ENCODE measurements around the gene USP37. TPM values are rescaled to one million over a fixed set of nuclear protein-coding genes. Genes with fewer than 3 reads are reported as not detected.

The USP37 gene
- total RNA-seq, 2 donors from 2014 or later = 18.7 to 27.7 TPM

DNA sequence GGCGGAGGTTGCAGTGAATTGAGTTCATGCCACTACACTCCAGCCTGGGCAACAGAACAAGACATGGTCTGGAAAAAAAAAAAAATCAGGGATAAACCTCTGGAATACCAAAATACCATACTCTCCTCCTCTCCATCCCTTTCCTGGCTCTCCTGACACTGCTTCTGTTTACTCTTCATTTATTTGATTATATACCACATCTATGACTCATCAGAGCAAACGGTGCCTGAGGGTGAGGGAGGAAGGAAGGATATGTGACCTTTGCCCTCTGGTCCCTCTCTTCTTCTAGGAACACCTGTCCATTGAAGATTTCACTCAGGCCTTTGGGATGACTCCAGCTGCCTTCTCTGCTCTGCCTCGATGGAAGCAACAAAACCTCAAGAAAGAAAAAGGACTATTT, 119.2 kb downstream of the USP37 start:
- ATAC-seq (no peak), DNase-seq (no peak)
- Mint-ChIP-seq H3K27me3 (no peaks in the 10 kb centered on the region), H3K27ac (no peak overlapping the region), H3K4me1 (peaks cover 2% of the 10 kb centered on the region), H3K36me3 (ENCODE audit: low read depth) (peaks cover 4% of the 10 kb centered on the region), H3K4me3 (no peak overlapping the region)
- no peaks in the 10 kb centered on the region for H3K9me3 ChIP-seq (ENCODE audit: control insufficient read depth, low read length, poor library complexity, severe bottlenecking)

DNA sequence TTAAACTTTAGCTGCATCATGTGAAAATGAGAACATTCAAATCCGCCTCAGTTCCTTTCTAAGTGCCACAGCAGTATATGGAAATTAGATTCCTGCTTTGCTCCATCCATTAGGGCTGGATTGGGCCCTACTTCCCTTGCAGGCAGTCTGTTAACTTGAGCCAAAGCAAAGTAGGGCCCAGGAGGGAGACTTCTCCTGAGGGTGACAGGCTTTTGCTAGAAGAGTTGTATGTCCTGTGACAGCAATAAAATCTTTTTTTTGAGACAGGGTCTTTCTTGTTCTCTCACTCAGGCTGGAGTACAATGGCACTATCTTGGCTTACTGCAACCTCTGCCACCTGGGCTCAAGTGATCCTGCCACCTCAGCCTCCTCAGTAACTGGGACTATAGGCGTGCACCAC, 121.1 kb downstream of the USP37 start:
- H3K9me3 ChIP-seq (ENCODE audit: control insufficient read depth, low read length, poor library complexity, severe bottlenecking) = no peaks in the 10 kb centered on the region
- Mint-ChIP-seq H3K4me3 (no peak overlapping the region), H3K27ac (no peak overlapping the region), H3K4me1 (peaks cover 3% of the 10 kb centered on the region), H3K27me3 (no peaks in the 10 kb centered on the region), H3K36me3 (ENCODE audit: low read depth) (peaks cover 4% of the 10 kb centered on the region)
- DNase-seq = no peak
- no peak for ATAC-seq

DNA sequence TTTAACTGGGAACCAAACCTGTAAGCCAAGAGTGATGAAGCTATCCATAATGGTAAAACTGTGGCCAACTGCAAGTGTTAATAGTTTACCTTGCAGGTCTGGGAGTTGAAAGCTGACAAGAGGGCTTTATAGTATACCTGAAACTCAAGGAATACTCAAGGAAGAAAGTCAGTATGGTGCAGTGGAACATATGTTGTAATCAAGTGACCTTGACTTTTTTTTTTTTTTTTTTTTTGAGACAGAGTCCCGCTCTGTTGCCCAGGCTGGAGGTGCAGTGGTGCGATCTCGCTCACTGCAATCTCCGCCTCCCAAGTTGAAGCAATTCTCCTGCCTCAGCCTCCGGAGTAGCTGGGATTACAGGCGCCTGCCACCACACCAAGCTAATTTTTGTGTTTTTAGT, 121.6 kb downstream of the USP37 start:
- H3K4me1 Mint-ChIP-seq = peaks cover 6% of the 10 kb centered on the region
- H3K27ac Mint-ChIP-seq = no peak overlapping the region
- peaks cover 4% of the 10 kb centered on the region for H3K36me3 Mint-ChIP-seq (ENCODE audit: low read depth)
- H3K27me3 Mint-ChIP-seq = no peaks in the 10 kb centered on the region
- no peak overlapping the region for H3K4me3 Mint-ChIP-seq
- DNase-seq (no peak), ATAC-seq (no peak)
- H3K9me3 ChIP-seq (ENCODE audit: control insufficient read depth, low read length, poor library complexity, severe bottlenecking) = no peaks in the 10 kb centered on the region

DNA sequence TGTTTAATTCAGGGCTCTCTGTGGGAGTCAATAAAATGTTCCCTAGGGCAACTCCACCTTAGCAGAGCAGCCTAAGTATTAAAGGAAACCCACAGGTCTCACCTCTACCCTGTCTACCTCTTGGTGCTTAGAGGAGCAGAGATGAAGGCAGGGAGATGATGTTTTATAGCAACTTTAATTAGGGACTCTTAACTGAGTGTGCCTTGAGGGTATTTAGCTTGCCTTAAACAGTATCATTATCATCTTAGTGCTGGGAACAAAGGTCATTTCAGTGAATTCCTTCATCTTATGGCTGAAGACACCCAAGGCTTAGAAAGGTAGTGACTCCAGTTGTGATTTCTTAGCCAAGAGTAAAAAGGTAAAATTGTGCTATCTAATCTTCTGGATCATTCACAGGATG, 122.5 kb downstream of the USP37 start:
- H3K9me3 ChIP-seq (ENCODE audit: control insufficient read depth, low read length, poor library complexity, severe bottlenecking) = no peaks in the 10 kb centered on the region
- no peaks in the 10 kb centered on the region for H3K27me3 Mint-ChIP-seq
- no peak for DNase-seq
- H3K4me3 Mint-ChIP-seq = no peak overlapping the region
- no peak for ATAC-seq
- peaks cover 4% of the 10 kb centered on the region for H3K36me3 Mint-ChIP-seq (ENCODE audit: low read depth)
- no peak overlapping the region for H3K27ac Mint-ChIP-seq
- peaks cover 6% of the 10 kb centered on the region for H3K4me1 Mint-ChIP-seq

DNA sequence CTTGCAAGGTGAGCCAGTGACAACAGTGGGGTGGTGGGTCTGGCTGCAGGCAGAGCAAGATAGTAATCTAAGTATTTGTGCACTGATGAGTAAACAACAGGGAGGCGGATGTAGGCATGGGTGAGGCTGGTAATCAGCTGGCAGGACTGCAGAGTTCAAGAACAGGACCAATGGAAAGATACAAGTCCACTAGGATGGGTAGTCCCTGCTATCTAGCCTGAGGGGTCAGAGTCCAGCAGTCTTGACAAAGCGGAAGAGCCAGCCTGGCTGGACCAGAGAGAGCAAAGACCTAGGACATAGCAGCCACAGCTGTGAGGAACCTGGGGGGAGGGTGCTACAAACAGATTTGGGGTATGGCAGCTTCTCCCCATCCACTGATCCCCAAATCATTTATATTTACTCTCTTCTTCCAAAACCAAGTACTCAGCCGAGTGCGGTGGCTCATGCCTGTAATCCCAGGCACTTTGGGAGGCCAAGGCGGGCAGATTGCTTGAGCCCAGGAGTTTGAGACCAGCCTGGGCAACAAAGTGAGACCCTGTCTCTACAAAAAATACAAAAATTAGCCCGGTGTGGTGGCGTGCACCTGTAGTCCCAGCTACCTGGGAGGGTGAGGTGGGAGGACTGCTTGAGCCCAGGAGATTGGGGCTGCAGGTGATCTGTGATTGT, 123.3 kb downstream of the USP37 start:
- no peak overlapping the region for H3K27ac Mint-ChIP-seq
- no peaks in the 10 kb centered on the region for H3K27me3 Mint-ChIP-seq
- peaks cover 4% of the 10 kb centered on the region for H3K36me3 Mint-ChIP-seq (ENCODE audit: low read depth)
- peaks cover 7% of the 10 kb centered on the region for H3K4me1 Mint-ChIP-seq
- H3K9me3 ChIP-seq (ENCODE audit: control insufficient read depth, low read length, poor library complexity, severe bottlenecking) = no peaks in the 10 kb centered on the region
- no peak overlapping the region for H3K4me3 Mint-ChIP-seq
- ATAC-seq (no peak), DNase-seq (no peak)

DNA sequence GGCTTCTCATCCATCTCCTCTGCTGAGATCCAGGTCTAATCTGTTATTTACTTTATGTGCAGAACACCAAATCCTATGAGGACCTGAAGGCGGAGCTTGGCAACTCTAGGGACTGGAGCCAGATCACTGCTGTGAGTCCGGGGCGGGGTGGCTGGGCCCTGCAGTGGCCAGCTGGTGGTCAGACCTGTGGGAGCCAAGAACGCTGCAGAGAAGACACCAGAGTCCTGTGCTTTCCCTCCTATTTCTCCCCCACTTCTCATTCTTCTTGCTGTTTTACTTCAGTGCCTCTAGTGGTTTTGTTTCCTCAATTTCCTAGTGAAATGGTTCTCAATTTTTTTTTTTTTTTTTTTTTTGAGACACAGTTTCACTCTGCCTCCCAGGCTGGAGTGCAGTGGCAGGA, 129.6 kb downstream of the USP37 start:
- no peaks in the 10 kb centered on the region for H3K9me3 ChIP-seq (ENCODE audit: control insufficient read depth, low read length, poor library complexity, severe bottlenecking)
- H3K4me3 Mint-ChIP-seq = no peak overlapping the region
- peaks cover 2% of the 10 kb centered on the region for H3K36me3 Mint-ChIP-seq (ENCODE audit: low read depth)
- no peak overlapping the region for H3K27ac Mint-ChIP-seq
- DNase-seq (no peak), ATAC-seq (no peak)
- no peaks in the 10 kb centered on the region for H3K27me3 Mint-ChIP-seq
- peaks cover 11% of the 10 kb centered on the region for H3K4me1 Mint-ChIP-seq

DNA sequence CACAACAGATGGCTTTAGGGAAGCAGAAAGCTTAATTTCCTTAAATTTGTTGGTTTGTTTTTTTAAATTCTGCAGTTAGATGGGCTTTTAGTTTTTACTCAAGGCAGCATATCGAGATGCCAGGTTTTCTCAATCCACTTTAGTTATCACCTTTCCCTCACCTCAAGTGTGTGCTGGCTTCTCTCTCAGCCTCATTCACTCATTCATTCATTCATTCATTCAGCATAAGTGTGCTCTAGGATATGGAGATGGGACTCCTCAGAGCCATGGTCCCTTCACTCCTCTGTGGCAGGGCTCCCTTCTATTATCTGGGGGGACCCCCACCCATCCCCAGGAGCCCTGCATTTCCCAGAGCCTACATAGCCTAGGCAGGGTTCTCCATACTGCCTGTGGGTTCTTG, 130.2 kb downstream of the USP37 start:
- ATAC-seq (no peak), DNase-seq (no peak)
- H3K4me3 Mint-ChIP-seq = no peak overlapping the region
- H3K27me3 Mint-ChIP-seq = no peaks in the 10 kb centered on the region
- H3K4me1 Mint-ChIP-seq = peaks cover 11% of the 10 kb centered on the region
- no peaks in the 10 kb centered on the region for H3K9me3 ChIP-seq (ENCODE audit: control insufficient read depth, low read length, poor library complexity, severe bottlenecking)
- peaks cover 2% of the 10 kb centered on the region for H3K36me3 Mint-ChIP-seq (ENCODE audit: low read depth)
- H3K27ac Mint-ChIP-seq = no peak overlapping the region

DNA sequence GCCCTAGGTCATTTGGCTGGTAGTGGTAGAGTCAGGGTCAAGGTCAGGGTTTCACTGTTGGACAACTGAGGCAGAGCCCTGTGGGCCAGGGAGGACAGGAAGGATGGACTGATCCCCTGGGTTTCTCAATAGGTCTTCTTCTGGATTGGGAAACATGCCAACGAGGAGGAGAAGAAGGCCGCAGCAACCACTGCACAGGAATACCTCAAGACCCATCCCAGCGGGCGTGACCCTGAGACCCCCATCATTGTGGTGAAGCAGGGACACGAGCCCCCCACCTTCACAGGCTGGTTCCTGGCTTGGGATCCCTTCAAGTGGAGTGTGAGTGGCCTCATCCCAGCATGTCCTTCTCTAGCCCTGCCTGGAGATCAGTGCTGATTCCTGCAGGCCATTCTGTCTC, 131.2 kb downstream of the USP37 start:
- H3K4me1 Mint-ChIP-seq = peaks cover 12% of the 10 kb centered on the region
- DNase-seq = no peak
- no peaks in the 10 kb centered on the region for H3K27me3 Mint-ChIP-seq
- H3K27ac Mint-ChIP-seq = peak overlapping the region; percentile 77
- H3K9me3 ChIP-seq (ENCODE audit: control insufficient read depth, low read length, poor library complexity, severe bottlenecking) = no peaks in the 10 kb centered on the region
- peaks cover 2% of the 10 kb centered on the region for H3K36me3 Mint-ChIP-seq (ENCODE audit: low read depth)
- H3K4me3 Mint-ChIP-seq = no peak overlapping the region
- no peak for ATAC-seq

DNA sequence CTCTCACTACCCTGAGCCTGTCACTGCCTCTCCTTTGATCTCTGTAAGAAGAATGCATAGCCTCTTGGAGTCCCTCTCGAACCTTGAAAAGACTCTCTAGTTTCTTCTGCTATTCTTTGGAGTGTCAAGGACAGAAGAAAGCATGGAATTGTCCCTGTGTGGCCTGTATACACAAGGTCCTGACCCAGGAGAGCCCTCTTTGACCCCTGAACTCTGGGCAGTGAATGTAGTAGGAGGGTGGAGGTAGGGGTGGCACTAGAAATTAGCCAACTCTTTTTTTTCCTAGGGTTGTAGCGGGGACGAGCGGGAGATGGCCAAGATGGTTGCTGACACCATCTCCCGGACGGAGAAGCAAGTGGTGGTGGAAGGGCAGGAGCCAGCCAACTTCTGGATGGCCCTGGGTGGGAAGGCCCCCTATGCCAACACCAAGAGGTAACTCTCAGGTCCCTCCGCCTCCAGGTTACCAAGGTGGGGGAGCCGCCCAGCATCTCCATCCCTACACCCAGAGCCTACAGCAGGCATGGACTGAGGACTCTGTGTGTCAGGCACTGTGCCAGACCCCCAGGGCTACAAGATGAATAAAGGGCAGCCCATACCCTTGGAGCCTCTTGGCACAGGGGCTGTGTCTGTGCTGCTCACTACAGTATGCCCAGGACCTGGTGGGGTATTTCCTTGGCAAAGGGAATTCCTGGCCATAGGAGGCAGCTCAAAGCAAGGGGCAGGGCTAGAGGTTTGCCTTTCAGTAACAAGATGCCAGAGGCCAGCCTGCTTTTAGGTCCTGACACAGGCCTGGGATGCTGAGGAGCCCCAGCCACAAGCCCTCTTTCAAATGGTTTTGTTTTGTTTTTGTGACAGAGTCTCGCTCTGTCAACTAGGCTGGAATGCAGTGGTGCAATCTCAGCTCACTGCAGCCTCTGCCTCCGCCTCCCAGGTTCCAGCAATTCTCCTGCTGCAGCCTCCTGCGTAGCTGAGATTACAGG, 132.9 kb downstream of the USP37 start:
- Mint-ChIP-seq H3K4me3 (no peak overlapping the region), H3K4me1 (peaks cover 12% of the 10 kb centered on the region), H3K27me3 (no peaks in the 10 kb centered on the region), H3K36me3 (ENCODE audit: low read depth) (peaks cover 2% of the 10 kb centered on the region), H3K27ac (peak overlapping the region; percentile 81)
- no peaks in the 10 kb centered on the region for H3K9me3 ChIP-seq (ENCODE audit: control insufficient read depth, low read length, poor library complexity, severe bottlenecking)
- ATAC-seq = no peak
- no peak for DNase-seq

DNA sequence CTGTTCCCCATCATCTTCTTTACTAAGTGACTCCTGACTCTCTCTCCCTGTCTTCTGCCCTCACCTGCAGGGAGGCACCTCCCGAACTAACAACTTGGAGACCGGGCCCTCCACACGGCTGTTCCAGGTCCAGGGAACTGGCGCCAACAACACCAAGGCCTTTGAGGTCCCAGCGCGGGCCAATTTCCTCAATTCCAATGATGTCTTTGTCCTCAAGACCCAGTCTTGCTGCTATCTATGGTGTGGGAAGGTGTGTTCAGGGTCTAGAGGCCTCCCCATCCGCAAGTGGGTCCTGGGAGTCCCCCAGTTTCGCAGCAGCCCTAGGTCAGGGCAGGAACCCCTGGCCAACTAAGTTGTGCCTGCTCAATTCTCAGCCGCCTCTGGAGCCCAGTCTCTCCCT, 133.7 kb downstream of the USP37 start:
- ATAC-seq (no peak), DNase-seq (no peak)
- peaks cover 2% of the 10 kb centered on the region for H3K36me3 Mint-ChIP-seq (ENCODE audit: low read depth)
- H3K27ac Mint-ChIP-seq = peak overlapping the region; percentile 81
- H3K27me3 Mint-ChIP-seq = no peaks in the 10 kb centered on the region
- peaks cover 14% of the 10 kb centered on the region for H3K4me1 Mint-ChIP-seq
- H3K9me3 ChIP-seq (ENCODE audit: control insufficient read depth, low read length, poor library complexity, severe bottlenecking) = no peaks in the 10 kb centered on the region
- no peak overlapping the region for H3K4me3 Mint-ChIP-seq

DNA sequence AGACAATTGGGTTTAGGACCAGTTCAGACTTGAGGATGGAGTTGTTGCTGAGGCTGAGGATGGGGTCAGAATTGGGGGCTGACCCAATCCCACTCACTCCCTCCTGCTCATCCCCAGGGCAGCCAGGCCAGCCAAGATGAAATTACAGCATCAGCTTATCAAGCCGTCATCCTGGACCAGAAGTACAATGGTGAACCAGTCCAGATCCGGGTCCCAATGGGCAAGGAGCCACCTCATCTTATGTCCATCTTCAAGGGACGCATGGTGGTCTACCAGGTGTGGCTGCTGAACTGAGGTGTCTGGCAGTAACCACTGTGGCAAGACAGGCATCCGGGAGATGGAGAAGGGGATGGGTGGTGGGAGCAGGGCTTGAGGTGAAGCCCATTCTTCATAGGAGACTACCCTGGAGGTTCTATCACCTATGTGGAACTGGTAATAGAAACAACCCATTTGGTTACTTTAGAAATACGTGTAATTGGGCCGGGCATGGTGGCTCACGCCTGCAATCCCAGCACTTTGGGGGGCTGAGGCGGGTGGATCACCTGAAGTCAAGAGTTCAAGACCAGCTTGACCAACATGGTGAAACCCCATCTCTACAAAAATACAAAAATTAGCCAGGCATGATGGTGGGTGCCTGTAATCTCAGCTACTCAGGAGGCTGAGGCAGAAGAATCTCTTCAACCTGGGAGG, 135.3 kb downstream of the USP37 start:
- Mint-ChIP-seq H3K27ac (no peak overlapping the region), H3K4me3 (no peak overlapping the region), H3K27me3 (no peaks in the 10 kb centered on the region), H3K36me3 (ENCODE audit: low read depth) (peaks cover 2% of the 10 kb centered on the region), H3K4me1 (peaks cover 12% of the 10 kb centered on the region)
- DNase-seq (no peak), ATAC-seq (no peak)
- no peaks in the 10 kb centered on the region for H3K9me3 ChIP-seq (ENCODE audit: control insufficient read depth, low read length, poor library complexity, severe bottlenecking)

DNA sequence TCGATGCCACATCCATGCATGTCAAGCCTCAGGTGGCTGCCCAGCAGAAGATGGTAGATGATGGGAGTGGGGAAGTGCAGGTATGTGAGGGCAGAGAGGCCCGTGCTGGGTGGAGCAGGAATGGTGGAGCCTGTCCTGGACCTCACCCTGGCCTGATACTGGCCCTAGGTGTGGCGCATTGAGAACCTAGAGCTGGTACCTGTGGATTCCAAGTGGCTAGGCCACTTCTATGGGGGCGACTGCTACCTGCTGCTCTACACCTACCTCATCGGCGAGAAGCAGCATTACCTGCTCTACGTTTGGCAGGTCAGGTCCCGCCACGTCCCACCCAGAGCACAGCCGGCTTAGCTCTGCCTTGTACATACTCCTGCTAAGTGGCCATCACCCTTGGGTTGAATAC, 136.3 kb downstream of the USP37 start:
- H3K36me3 Mint-ChIP-seq (ENCODE audit: low read depth) = peaks cover 2% of the 10 kb centered on the region
- no peak overlapping the region for H3K4me3 Mint-ChIP-seq
- H3K4me1 Mint-ChIP-seq = peaks cover 12% of the 10 kb centered on the region
- H3K9me3 ChIP-seq (ENCODE audit: control insufficient read depth, low read length, poor library complexity, severe bottlenecking) = no peaks in the 10 kb centered on the region
- no peak for DNase-seq
- no peak for ATAC-seq
- no peak overlapping the region for H3K27ac Mint-ChIP-seq
- H3K27me3 Mint-ChIP-seq = no peaks in the 10 kb centered on the region

DNA sequence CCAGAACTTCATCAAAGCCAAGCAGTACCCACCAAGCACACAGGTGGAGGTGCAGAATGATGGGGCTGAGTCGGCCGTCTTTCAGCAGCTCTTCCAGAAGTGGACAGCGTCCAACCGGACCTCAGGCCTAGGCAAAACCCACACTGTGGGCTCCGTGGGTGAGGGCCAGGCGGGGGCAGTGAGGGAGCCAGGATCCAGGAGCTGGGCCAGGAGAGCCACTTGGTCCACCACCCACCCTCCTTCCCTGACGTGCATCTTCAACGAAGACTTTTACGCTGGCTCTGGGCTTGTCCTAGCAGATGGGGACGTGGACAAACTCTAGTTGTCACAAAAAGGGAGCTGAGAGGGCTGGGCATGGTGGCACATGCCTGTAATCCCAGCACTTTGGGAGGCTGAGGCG, 137.4 kb downstream of the USP37 start:
- peaks cover 2% of the 10 kb centered on the region for H3K36me3 Mint-ChIP-seq (ENCODE audit: low read depth)
- DNase-seq (no peak), ATAC-seq (no peak)
- peak overlapping the region; percentile 62 for H3K27ac Mint-ChIP-seq
- H3K4me3 Mint-ChIP-seq = no peak overlapping the region
- H3K27me3 Mint-ChIP-seq = no peaks in the 10 kb centered on the region
- H3K9me3 ChIP-seq (ENCODE audit: control insufficient read depth, low read length, poor library complexity, severe bottlenecking) = no peaks in the 10 kb centered on the region
- H3K4me1 Mint-ChIP-seq = peaks cover 12% of the 10 kb centered on the region
